HG02610 (cell line): ENCODE measurements around the gene RHOD.

ENCODE experiments used
- ATAC-seq: cut with Tn5 transposase; IDR thresholded peaks from one replicate; pipeline ENCODE4 v1.9.1; 2021; ENCODE audit warnings: mild to moderate bottlenecking, moderate library complexity; ENCODE audit not compliant: unreplicated experiment

RHOD gene

GRCh38 chr11:67113231-67113721 is 56.6 kb downstream of the RHOD start:
- ATAC-seq, result no peak

GRCh38 chr11:67114275-67114896 is 57.7 kb downstream of the RHOD start:
- no peak for ATAC-seq

- no peak for ATAC-seq
Observed at GRCh38 chr11:67116758-67117105, 60.1 kb downstream of the RHOD start.

DNA sequence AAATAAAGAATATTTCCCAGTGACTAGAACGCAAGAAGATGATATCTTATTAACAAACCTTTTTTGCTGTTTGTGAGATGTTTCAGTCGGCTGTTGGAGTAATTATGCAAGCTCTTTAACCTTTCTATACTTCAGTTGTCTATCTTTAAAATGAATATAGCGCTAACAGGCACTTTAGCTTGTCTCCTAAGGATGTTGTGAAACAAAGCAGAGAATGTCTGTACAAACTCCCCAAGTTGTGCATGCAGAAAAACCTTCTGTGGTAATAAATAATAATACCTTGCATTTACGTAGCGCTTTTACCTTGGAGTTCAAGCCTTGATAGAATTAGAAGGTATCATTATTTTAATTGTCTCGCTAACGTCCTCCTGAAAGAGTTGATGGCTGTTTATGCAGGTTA is 60.5 kb downstream of the RHOD start:
- ATAC-seq, result no peak

DNA sequence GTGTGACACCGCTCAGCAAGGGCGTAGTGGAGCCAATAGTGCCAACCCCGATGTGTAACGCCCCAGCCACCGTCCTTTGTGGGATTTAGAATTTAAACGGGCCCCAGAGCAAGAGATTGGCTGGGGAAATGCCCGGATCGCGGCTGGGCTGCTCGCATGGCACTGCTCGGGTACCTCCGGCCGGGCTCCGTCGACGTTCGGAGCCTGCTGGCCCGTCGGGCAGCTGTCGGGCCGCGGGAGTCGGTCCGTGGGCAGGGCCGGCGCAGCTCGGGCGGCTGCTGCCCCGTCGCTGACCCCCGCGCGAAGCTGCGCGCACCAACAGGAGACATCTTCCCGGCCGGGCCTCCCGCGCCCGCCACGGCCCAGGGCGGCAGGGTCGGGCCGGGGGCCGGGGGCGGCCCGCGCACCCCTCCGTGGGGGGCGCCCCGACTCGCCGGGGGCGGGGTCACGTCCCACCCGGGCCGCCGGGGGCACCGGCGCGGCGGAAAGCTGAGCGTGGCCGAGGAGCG is 61.1 kb downstream of the RHOD start:
- ATAC-seq, result no peak

DNA sequence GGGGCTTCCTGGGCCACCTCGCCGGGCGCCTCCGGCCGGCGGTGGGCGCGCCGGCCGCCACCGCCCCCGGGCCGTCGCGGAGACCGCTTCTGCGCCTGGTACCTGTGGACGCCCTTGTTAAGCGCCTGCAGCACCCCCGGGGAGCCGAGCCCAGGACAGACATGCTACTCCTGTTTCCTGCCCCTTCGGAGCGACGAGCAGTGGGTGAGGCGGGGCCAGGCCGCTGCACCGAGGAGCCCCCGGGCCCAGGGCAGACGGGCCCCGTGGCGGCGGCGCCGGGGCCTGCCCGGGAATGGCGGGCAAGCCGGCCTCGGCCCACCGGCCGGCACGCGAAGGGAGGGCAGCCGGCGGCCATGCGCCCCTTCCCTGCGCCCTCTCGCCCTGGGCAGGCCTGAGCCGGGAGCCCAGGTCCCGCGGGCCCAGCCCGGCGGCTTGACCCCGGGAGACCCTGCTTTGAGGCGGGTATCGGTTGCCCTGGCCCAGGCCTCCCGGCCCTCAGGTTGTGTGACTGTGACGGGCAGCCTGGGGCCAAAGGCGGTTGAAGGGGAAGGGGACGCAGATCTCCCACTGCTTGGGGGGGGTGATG is 61.6 kb downstream of the RHOD start:
- ATAC-seq, result peak; percentile 11

DNA sequence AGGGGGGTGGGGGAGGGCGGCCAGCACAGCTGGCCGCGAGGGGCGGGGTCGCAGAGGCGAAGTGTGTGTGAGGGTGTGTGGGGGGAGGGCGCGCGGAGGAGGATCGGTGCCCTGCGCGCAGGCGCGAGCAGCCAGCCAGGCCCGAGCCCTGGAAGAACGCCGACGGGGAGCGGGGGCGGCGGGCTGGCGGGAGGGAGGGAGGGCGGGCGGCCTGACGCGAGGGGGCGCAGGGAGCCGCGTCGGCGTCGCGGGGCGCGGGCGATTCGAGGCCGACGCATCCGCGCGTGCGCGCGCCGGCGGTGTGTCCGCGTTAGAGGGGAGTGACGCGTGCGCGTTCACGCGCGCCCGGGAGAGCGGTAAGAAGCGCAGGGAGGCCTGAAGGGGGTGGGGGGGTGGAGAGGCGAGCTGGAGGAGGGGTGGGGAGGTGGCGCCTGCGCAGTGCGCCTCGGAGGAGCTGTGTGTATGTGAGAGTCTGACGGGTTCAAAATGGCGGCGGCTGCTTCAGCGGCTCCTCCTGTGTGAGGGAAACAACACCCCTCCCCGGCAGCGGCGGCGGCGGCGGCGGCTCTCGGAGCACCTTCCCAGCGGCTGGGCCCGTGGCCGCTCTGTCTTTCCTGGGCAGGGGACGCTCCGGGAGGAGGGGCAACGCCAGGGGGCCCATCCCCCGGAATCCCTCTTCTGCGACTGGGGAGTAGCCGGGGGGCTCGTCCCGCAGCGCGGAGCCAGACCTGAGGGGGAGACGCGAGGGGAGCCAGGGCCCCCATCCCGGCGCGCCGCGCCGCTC is 62.3 kb downstream of the RHOD start, which contains the start of gene KDM2A:
Gene KDM2A, plus strand, starts transcription at position 463 of the 784 bp plus-strand sequence. CDS start 2,054 bp downstream, outside the sequence.
- ATAC-seq, result peak; percentile 71

GRCh38 chr11:67119585-67120391 is 63.1 kb downstream of the RHOD start:
- peak; percentile 9 for ATAC-seq

DNA sequence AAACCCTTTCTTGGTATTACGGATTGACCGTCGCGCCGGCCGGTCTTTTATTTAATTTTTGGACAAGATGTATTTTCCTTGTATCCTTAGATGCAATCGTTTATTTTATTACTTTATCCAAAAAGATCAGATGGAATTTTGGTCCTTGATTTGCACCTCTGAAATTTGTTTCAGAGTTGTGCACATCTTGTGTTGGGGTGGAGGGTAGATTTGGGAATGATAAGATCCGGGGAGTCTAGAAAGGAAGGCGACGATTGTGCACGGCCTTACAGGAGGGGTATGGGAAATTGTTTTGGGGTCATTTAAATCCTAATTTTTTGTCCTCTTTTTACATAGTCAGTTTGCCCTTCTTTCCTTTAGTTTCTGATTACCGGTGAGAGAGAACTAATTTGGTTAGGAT is 63.8 kb downstream of the RHOD start:
- no peak for ATAC-seq

GRCh38 chr11:67120881-67121710 is 64.4 kb downstream of the RHOD start:
- no peak for ATAC-seq
